LoVo (cell line): ENCODE measurements around the gene LRP1.

ENCODE experiments used
- DNase-seq: peaks from one replicate; pipeline ENCODE4 v3.0.0-alpha.2; 2016; ENCODE audit warnings: low spot score

The LRP1 gene

DNA sequence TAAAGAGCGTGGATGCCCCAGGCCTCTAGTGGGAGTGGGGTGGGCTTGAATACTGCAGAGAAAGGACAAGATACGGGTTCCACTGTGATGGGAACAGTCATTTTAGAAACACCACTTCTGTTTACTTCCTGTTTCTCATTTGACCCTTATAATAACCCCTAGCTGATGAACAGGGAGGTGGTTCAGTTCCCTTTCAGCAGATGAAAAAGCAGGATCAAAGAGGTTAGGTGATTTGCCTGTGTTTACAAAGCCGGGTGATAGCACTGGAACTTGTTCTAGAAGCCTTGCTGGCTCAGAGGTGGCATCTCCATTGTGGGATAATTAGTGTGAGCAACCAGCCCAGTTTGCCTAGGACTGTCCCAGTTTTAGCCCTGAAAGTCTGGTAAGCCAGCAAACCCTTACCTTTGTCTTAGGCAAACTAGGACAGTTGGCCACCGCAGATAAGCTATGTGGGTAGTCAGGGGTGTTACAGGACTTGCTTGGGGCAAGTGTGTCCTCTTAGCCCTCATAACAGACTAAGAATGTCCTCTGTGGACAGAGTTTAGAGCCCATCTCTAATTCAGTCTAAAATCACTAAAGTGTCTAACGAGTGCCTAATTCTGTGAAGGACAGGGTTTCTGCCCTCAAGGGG is 26.6 kb downstream of the LRP1 start:
- no peak for DNase-seq

- no peak for DNase-seq
Observed at GRCh38 chr12:57156701-57157403, 28.6 kb downstream of the LRP1 start.

DNA sequence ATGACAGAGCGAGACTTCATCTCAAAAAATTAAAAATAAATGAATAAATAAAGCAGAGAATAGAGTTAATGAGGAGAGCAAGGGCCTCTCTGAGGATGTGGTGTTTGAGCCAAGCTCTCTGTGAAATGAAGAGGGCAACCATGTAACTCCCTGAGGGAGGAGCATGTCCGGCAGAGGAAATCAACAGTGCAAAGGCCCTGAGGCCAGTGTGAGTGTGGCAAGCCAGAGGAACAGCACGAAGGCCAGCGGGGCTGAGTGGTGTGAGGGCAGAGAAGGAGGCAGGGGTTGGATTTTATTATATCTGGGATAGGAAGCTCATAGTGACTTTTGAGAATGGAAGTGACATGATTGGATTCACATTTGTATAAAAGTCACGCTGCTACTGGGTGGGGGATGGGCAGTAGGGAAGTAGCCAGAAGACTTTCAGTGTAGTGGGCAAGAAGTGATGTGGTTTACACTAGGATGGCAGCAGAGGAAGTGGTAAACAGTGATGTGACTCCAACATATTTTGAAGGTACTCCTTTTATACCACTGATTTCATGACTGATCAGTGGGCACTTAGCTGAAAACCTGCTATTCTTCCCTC is 29.4 kb downstream of the LRP1 start:
- DNase-seq, result no peak

DNA sequence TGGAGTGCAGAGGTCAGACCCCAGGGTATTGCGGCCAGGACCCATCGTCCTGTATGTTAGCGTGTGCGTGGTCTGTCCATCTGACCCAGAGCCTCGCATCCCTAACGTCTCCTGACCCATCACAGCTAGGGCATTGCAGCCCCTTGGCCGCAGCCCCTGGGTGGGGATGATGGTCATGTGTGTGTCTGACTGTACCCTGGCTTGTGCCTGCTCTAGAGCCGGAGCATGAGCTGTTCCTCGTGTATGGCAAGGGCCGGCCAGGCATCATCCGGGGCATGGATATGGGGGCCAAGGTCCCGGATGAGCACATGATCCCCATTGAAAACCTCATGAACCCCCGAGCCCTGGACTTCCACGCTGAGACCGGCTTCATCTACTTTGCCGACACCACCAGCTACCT is 29.9 kb downstream of the LRP1 start:
- DNase-seq, result no peak

GRCh38 chr12:57158665-57159064 is 30.4 kb downstream of the LRP1 start:
- no peak for DNase-seq

GRCh38 chr12:57159311-57159710 is 31.0 kb downstream of the LRP1 start:
- no peak for DNase-seq

- DNase-seq, result no peak
Observed at GRCh38 chr12:57160040-57160439, 31.8 kb downstream of the LRP1 start.

GRCh38 chr12:57160741-57161140 is 32.5 kb downstream of the LRP1 start:
- DNase-seq, result no peak

- DNase-seq, result no peak
Observed at GRCh38 chr12:57161491-57161890, 33.2 kb downstream of the LRP1 start.

- no peak for DNase-seq
Observed at GRCh38 chr12:57162553-57163125, 34.4 kb downstream of the LRP1 start.

- DNase-seq, result no peak
Observed at GRCh38 chr12:57164454-57164853, 36.2 kb downstream of the LRP1 start.

DNA sequence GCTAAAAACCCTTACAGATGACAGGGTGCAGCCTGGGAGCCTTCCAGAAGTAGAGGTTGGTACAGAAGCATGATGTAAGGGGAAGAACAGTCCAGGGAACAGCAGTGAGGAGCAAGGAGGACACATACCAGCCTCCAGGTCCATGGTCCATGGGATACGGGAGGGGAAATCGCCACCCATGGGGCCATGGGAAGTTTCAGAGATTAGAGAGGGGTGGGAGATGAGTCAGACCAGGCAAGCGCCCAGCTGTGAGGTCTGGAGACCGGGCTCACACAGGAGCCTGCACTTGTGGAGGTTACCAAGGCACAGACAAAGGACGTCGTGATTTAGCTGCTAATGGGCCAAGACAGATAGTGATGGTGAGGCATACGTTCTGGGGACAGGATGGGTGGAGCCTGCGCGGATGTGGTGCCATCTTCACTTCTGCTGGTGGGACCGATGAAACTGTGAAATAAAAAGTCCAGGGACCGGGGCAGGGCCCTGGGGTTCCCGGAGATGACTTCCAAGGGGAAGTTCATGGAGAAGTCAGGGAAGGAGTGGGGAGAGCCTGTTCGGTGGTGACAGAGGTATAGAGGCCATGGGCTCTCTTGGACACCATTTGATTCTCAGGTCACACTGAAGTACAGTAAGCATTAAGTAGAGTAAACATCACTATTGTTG is 36.8 kb downstream of the LRP1 start:
- DNase-seq, result no peak

DNA sequence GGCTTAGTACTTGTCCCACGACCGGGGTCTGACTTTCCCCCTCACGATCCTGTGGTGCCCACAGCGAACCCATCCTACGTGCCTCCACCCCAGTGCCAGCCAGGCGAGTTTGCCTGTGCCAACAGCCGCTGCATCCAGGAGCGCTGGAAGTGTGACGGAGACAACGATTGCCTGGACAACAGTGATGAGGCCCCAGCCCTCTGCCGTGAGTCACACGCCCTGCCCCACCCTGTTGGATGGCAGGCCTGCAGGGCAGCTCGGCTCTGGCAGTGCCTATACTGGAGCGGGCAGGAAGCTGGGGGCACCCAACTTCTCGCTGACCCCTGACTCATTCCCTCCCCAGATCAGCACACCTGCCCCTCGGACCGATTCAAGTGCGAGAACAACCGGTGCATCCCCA is 37.5 kb downstream of the LRP1 start:
- DNase-seq, result no peak

DNA sequence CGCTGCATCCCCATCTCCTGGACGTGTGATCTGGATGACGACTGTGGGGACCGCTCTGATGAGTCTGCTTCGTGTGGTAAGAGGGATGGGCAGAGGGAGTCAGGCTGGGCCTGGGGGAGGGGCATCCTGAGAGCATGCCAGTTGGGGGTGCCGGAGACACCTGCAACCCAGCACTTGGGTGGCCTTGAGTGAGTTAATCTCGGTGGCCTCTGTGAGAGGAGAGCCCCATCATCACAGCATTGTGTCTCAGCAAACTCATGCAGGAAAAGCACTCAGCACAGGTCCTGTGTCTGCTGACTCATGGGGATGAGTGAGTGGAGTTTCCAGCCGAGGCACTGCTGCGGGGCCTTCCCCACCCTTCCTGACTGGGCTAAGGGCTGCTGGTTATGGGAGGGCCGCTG is 38.7 kb downstream of the LRP1 start:
- no peak for DNase-seq

DNA sequence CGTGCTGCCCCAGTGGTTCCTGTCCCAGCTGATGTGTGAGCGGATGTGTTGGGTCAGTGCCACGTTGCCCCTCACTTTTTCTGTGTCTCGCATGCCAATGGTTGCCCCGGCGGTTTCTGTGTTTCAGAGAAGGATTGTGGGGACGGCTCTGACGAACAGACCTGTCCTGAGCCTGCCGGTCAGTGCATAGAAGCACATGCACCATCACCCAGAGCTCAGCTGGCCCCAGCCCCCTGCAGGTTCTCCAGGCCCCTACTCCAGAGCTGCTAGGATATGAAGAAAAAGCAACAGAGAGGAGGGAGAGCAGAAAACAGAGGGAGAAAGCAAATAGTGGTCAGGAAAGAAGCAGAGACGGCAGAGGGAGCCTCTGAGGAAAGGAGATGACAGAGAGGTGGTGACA is 39.8 kb downstream of the LRP1 start:
- no peak for DNase-seq

- no peak for DNase-seq
Observed at GRCh38 chr12:57169046-57169795, 40.9 kb downstream of the LRP1 start.

GRCh38 chr12:57169969-57170368 is 41.7 kb downstream of the LRP1 start:
- no peak for DNase-seq

GRCh38 chr12:57170408-57170807 is 42.1 kb downstream of the LRP1 start:
- DNase-seq, result no peak

GRCh38 chr12:57170927-57171326 is 42.6 kb downstream of the LRP1 start:
- DNase-seq, result no peak

DNA sequence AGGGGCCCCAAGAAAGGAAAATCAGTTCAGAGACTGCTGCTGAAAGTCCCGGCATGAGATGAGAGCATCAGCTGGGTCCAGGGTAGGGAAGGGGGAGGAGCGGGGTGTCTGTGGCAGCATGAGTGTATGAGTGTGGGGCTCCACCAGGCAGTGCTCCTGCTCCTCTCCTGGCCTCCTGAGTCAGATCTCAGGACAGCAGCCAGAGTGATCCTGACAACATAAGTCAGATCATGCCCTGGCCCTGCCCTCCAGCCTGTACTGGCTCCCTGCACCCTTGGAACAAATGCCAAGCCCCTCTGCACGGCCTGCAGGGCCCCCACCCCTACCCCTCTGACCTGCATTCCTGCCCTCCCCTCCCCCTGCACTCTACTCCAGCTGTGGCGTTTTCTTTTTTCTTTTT is 43.4 kb downstream of the LRP1 start:
- no peak for DNase-seq

DNA sequence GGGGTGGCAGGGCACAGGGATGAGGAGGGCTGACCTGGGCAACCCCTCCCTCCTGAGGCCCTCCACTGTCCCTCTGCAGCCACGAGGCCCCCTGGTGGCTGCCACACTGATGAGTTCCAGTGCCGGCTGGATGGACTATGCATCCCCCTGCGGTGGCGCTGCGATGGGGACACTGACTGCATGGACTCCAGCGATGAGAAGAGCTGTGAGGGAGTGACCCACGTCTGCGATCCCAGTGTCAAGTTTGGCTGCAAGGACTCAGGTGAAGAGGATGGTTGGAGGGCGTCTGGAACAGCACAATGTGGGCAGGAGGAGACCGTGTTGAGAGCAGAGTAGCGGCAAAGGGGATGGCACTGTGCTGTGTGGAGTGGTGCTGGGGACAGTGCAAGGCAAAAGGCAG is 44.8 kb downstream of the LRP1 start:
- DNase-seq, result no peak

DNA sequence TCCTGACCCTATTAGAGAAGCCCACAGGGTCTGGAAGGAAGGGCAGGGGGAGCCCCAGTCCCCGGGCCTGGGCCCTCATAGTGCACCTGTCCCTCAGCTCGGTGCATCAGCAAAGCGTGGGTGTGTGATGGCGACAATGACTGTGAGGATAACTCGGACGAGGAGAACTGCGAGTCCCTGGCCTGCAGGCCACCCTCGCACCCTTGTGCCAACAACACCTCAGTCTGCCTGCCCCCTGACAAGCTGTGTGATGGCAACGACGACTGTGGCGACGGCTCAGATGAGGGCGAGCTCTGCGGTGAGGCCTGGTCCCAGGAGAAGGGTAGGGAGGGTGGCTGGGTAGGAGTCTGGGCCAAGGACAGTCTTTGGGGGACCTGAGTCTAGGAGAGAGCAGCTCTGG is 45.4 kb downstream of the LRP1 start:
- no peak for DNase-seq
